D721Med (cell line): ENCODE results near the gene MEI4.

Experiments
- DNase-seq: peaks from one replicate; pipeline ENCODE4 v3.0.0; 2011; ENCODE audit warnings: low spot score; ENCODE audit not compliant: insufficient read length
- FAIRE-seq: peaks from 2 replicates; lab custom pipeline; 2011; peaks lifted over from hg19 to GRCh38; lab: Jason Lieb, UNC
- CTCF ChIP-seq: IDR thresholded peaks from 2 replicates; pipeline ENCODE4 v1.5.1; 2012; ENCODE audit warnings: mild to moderate bottlenecking, control low read depth; ENCODE audit not compliant: insufficient read depth; ENCODE audit errors: missing control alignments

Gene MEI4

DNA sequence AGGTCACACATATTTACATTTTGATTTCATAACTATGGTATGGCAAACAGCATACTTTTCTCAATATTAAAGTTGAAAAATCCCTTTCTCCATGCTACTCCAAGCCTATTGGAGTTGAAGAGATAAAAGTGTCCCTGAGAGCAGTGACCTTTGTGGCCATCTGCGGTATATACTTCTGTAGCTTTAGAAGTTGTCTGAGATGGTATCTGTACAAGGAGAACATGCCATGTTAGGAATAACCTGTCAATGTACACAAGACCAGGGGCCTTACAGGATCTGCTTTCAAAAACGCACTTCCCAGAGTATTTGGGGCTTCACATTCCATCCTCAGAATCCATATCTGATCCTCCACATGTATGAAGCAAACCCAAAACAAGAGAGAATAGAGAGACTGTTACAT lies 226.7 kb downstream of the MEI4 start:
- no peak for TF ChIP-seq CTCF
- FAIRE-seq = no peak
- no peak for DNase-seq

GRCh38 chr6:77880501-77880900 lies 227.7 kb downstream of the MEI4 start:
- FAIRE-seq (no peak), DNase-seq (no peak)
- no peak for TF ChIP-seq CTCF

- DNase-seq (no peak), FAIRE-seq (no peak)
- TF ChIP-seq CTCF = no peak
Measured at GRCh38 chr6:77883851-77884250, 231.0 kb downstream of the MEI4 start.

DNA sequence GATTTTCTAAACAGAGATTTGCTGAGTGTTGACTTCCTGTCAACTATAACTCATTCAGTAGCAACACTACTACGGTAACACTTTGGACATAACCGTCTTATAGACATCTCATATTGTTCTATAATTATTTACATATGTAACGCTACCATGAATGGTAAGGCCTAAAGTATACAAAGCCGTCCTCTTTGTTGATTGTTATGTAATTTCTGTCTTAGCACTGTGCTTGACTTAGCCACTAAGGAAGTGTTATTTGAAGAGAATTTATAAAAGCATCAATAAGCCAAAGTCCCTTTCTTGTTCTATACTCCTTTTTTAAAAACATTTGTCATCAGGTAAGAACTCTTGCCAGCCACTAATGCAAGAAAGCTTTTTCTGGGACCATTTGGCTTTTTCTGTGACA lies 240.6 kb downstream of the MEI4 start:
- no peak for FAIRE-seq
- DNase-seq = no peak
- no peak for TF ChIP-seq CTCF

GRCh38 chr6:77906070-77906469 lies 253.2 kb downstream of the MEI4 start:
- DNase-seq = no peak
- FAIRE-seq = no peak
- TF ChIP-seq CTCF = no peak

DNA sequence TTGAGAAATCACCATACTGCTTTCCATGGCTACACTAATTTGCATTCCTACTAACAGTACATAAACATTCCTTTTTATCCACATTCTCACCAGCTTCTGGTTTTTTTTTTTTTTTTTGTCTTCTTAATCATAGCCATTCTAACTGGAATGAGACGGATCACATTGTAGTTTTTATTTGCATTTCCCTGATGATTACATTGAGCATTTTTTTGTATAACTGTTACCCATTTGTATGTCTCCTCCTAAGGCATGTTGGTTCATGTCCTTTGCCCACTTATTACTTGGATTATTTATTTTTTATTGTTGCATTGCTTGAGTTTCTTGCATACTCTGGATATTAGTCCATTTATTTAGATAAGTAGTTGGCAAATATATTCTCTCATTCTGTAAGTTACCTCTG lies 258.0 kb downstream of the MEI4 start:
- DNase-seq (no peak), FAIRE-seq (no peak)
- no peak for TF ChIP-seq CTCF

GRCh38 chr6:77926198-77926751 lies 273.4 kb downstream of the MEI4 start:
- no peak for DNase-seq
- peak; percentile 52 for TF ChIP-seq CTCF
- FAIRE-seq = no peak
